CD4-positive, alpha-beta T cell treated with Interleukin-6 at 100 ng/mL for 8 hours (primary cell): ENCODE measurements around the gene GPR45.

Experiments used
- DNase-seq: peaks from one replicate; pipeline ENCODE4 v3.0.0-alpha.2; 2020; ENCODE audit warnings: mixed read lengths, low spot score

Gene GPR45

DNA sequence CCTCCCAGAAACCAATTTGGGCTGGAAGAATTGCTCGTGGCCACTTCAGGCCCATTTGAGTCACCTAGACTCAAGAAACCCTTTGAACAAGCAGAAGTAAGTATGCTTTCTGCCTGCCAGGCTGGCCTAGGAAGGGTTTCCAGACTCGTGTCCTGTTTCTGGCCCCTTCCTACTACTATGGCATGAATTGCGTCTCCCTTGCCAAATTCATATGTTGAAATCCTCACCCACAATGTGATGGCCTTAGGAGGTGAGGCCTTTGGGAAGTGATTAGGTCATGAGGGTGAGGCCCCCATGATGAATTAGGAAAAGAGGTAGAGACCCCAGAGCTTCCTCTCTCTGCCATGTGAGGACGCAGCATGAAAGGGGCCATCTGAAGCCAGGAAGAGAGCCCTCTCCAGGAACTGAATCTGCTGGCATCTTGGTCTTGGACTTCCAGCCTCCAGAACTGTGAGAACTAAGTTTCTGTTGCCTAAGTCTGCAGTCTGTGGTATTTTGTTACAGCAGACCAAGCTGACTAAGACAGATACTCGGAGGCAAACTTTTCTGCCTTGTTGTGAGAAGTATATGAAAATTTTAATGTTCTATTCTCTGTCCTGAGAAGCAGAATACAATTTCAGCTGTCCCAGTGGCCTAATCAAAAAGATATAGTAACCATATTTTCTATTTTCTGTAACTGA is 13.1 kb downstream of the GPR45 start:
- DNase-seq: no peak

DNA sequence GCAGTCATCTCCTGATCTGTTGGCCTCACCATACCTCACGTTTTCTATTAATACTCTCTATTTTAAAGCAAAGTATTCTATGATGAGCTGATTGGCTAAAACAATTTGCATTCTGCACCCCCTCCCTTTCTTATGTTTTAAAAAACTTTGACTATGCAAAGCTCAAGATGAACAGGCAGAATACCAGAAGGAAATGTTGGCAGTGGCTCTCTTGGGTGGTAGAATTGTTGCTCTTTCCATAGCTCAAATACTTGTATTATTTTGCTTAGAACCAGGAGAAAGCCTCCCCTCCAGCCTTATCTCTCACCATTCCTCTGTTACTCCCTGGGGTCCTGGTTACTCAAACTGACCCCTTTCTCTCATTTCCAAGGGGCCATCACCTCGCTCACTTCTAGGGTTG is 14.4 kb downstream of the GPR45 start:
- no peak for DNase-seq

DNA sequence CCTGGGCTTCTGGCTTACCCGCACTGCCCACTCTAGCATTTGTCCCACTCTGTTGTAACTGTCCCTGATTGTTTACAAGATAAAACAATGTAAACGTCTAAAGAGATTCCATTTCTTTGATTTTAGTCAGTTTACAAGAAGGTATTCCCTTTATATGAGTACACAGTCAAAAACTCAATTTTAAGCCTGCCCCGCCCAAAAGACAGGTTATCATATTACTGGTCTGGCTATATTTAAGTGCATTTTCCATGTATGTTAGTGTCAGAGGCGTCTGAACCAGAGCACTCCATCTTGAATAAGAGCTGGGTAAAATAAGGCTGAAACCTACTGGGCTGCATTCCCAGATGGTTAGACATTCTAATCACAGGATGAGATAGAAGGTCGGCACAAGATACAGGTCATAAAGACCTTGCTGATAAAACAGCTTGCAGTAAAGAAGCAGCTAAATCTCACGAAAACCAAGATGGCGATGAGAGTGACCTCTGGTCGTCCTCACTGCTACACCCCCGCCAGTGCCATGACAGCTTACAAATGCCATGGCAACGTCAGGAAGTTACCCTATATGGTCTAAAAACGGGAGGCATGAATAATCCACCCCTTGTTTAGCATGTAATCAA is 15.0 kb downstream of the GPR45 start:
- DNase-seq: no peak

DNA sequence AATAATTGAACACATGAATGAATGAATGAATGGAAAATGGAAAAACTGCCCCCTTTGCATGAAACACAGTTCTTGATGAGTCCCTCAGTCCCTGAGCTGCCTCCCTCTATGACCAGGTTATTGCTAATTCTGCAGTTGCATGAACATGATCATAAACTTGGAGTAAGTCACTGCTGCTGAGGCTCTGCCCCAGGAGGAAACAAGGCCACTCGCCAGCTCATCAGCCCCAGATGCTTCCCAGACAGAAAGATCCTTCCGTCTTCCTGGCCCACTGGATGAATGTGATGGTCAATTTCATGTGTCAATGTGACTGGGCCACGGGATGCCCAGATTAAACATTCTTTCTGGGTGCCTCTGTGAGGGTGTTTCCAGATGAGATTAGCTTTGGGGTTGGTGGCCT is 16.4 kb downstream of the GPR45 start:
- DNase-seq: no peak

DNA sequence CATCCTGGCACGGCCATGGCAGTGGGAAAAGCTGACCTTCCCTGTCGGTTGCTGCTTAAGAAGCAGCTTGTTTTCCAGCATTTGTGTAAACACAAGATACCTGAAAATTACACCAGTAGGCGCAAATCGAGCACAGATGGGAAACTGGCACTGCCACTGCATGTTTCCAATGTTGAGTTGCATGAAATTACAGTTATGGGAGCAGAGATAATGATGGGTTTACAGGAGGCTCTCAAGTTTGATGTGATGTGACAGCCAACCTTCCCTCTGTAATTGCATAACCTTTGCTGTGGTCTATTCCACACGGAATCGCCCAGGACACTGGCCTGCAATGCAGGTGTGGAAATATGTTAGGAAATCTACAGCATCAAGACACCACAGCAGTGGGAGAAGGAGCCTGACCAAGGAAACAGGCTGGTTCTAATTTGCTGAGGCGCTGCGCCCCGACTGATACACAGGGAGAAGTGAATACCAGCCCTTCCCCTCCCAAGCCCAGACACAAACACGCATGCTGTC is 17.4 kb downstream of the GPR45 start:
- DNase-seq: no peak

DNA sequence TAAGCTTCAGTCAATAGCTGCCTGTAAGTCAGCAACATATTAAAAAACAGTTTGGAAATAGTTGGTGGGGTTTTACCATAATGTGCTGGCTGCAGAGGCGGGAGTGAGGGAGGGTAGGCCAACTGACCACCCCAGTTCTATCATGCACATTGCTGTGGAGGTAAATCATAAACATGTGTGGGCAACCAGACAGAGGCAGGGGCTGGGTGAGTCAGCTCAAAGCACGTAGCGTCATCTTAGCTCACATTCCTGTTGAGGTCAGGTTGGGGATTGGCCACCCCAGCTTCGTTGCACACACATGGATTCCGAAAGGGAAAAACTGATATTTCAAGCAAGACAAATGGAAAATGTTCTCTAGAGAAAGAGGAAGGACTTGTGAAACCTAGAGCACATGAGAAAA is 19.5 kb downstream of the GPR45 start:
- no peak for DNase-seq

DNA sequence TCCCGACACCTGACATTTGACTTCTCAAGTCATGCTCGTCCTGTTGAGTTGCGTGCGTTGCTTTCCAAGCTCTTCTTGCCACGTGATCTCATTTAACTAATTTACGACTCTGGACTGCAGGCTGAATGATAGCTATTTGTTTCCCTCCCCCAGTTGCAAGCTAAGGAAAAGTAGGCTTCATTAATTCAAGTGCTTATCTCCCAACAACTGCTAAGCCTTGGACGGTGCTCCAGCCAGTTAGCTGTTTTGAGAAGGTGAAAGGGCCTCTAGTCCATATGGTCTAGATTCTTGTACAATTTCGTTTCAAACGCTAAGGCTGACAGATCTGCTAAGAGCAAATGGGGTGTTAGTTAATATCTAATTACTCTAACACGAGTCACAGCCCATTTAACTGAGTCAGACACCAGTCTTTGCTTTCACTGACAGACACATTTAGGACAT is 21.1 kb downstream of the GPR45 start:
- no peak for DNase-seq

DNA sequence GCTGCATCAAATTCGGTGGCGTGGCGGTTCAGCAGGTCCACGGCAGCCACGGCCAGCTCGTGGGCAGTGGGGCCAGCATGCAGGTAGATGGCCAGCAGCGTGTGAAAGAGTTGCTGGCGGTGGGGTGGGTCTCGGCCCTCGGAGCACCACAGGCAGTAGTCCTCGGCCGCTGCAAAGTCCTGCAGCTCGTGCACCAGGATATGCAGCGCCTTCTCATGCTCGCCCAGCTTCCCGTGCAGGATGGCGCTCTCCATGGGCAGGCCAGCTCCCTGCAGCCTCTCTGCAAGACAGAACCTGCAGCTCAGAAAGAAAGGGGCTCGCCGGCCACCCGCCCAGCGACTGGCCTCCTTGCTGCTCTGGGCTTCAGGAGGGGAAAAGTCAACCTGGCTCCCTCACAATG is 27.9 kb downstream of the GPR45 start:
- DNase-seq: no peak

DNA sequence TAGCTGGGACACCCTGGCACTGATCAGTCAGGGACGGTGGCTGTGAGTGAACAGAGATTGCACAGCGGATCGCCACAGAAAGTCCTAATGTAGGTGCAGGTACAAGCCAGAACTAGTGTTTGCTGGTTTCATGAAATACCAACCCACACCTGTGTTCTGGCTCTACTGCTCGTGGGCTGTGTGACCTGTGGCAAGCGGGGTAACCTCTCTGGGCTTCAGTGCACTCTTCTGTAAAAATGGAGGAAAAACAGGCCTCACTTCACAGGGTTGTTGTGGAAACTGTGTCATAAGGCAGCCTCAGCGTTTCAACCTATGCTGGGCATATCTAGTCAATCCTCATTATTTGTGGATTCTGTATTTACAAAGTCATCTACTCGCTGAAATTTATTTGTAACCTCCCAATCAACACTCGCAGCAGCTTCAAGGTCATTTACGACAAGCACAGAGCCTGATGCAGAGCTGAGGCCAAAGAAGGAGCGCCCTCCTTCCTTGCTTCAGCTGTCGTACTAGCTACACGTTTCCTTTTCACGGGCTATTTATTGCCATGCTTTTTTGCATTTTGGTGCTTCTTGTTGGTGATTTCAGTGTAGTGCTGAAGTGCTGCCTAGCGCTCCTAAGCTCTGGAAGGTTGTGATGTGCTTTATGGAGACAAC is 30.0 kb downstream of the GPR45 start:
- DNase-seq: no peak

DNA sequence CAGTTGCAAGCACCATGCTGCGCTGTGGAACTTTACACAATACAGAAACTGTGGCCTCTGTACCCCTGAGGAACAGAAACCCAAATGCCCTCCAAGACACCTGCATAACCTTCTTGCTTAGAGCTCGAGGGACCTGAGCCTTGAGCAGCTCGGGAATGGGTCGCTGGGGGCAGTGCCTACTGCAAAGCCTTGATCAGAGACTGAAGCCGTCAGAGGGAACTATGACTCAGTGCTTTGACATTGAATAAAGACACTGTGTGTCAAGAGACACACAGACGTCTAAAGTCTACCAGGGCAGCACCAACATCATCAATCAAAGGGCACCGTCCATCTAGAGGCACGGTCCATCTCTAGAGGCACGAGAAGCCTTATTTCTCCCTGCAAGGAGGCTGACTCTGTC is 30.6 kb downstream of the GPR45 start:
- no peak for DNase-seq

DNA sequence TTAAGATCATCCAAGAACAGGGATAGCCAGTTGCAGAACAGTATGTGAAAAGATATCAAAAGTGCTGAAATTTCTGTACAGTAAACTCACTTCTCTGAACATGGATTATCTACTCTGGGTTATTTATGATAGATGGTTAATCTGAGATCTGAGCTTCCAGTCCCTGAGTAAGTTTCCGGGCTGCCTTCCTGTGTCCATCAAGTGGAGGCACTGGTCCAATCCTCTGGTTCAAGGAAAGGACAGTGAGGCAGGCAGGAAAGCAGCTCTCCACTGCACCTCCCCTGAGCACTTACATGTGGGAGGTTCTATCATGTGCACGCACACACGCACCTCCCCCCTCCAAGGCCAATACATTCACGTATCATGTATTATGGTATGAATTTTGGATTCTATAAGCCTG is 32.5 kb downstream of the GPR45 start:
- DNase-seq: no peak

DNA sequence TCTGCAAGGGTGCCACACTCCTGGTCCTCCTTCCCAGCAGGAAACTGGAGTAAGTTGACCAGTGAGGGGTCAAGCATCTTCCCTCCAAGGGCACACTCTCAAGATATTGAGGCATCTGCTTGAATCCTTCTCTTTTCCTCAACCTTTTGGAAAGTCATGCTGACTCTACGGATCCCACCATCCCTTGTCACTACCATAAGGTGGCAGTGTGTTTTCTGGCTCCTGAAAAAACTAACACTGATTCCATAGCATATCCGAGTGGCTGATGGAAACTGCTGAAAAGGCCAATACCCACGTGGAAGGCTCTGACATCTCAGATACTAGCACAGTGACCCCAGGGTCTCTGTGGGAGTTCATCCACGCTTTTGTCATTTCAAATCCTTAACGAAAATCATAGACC is 37.1 kb downstream of the GPR45 start:
- DNase-seq: no peak

DNA sequence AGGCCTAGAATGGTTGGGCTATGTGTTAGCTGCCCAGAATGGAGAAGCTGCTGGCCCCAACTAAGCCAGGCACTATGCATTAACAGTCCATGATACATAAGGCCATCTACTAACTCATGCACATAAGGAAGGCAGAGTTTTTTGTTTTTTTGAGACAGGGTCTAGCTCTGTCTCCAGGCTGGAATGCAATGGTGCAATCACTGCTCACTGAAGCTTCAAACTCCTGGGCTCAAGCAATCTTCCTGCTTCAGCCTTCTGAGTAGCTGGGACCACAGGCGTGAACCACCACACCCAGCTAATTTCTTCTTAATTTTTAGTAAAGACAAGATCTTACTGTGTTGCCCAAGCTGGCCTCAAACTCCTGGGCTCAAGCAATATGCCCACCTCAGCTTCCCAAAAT is 37.6 kb downstream of the GPR45 start:
- DNase-seq: no peak

DNA sequence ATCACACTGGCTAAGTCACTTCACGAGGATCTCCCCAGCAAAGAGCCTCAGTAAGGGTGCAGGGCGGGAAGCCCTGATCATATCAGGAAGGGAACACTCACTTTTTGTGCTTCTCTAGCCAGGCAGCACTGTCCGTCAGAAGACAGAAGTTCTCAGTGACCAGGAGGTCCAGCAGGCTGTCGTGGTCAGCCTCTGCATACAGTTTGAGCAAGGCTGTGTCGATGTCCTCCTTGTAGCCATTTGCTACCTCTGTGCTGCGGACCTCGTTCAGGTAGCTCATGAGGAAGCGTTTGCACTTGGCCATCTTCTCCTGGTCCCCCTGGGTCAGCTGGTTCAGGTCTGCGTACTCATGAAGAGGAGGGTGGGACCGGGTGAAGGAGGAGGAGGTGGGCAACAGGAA is 38.7 kb downstream of the GPR45 start:
- DNase-seq: no peak

DNA sequence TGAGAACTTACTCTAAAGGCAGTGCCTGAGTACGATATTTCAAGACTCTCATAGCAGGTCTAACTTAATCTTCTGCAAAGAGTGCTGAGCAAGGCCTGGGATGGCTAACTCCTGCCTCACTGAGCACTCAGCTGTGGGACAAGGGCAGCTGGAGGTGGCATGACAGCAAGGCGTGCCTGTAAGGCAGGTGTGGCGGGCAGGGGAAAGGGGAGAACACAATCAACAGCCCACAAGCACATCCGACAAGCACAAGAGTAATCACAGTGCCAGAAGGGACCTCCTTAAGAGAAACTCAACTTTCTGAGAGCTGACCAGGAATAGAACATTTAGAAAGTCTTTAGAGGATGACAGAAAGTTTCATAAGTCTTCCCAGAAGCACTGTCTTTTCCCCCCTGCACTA is 42.0 kb downstream of the GPR45 start:
- no peak for DNase-seq

DNA sequence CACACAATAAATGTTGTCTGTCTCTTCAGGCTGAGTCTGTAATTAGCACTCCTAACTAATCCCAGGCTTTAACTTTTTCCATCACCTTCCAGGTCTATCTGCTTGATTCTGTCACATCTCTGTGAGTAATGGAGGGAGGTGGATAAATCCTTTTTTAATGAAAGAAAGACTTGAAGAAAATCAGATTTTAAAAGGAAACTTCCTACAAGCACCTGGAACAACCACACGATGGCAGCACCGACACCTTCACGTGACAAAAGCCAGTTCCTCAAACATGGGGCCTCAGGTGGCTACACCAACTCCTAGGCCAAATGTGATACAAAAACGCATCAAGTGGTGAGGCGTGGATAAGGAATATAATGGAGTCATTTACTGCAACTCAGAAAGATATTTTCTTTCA is 46.1 kb downstream of the GPR45 start:
- no peak for DNase-seq

DNA sequence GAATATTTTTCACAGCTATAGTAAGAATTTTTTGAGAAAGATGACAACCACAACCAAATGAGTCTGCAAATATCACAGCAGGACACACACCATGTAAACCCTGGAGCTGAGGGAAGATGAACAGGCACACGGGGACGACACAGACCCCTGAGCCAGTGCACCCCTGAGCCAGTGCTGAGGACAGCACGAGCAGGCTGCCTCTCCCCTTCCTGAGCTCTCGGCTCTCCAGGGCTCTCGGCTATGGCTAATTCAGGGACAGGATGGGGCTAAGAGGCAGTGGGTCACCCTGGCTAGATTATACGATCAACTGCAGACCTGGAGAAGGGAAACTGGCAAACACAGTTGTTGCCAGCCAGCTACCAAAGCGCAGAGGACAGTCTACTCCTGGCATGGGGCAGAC is 46.6 kb downstream of the GPR45 start:
- no peak for DNase-seq

DNA sequence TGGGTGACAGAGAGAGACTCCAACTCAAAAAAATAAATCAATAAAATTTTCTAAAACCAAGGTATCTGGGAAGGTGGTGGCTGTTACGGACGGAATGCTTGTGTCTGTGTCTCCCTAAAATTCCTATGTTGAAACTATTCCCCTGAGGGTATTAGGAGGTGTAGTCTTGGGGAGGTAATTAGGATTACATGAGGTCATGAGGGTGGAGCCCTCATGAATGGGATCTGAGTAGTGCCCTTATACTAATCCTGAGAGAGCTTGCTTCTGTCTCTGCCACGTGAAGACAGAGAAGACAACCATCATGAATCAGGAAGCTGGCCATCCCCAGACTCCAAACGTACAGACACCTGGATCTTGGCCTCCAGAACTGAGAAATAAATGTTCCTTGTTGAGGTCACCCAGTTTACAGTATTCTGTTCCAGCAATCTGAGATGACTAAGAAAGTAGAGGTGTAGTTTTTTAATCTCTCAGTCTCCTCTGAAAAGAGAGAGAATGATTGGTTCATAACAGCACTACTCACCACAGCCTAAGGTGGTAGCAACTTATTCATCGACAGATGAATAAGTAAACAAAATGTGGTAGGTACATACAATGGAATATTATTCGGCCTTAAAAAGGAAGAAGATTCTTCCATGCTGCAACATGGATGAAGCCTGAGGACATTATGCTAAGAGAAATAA is 49.6 kb downstream of the GPR45 start:
- DNase-seq: no peak

DNA sequence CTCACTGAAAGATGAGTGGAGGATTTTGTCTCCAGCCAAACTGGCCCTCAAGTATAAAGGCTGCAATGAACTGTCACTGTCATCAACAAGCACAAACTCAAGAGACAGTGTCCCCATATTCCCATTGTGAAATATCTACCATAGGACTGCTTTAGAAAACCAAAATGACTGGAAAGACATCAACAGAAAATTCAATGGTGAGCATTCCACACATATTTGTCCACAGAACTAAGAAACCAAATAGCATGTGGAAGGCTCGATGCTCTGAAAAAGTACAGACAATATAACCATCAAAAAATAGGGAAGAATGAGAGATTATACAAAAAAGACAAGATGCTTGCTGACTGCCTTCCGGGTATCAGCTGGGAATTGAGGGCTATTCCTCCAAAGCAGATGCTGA is 50.4 kb downstream of the GPR45 start:
- DNase-seq: no peak
